22Rv1 (cell line): ENCODE measurements around the gene CSMD2.

Source experiments
- ZFX ChIP-seq: fragments of 450-650 bp; IDR thresholded peaks from 2 replicates; pipeline ENCODE4 v1.6.1; 2017; ENCODE audit warnings: antibody characterized with exemption, borderline replicate concordance
- TF ChIP-seq, protein P1 (sequence below): fragments of 450-650 bp; IDR thresholded peaks from 2 replicates; pipeline ENCODE4 v1.5.1; 2017; ENCODE audit warnings: mild to moderate bottlenecking

DNA sequence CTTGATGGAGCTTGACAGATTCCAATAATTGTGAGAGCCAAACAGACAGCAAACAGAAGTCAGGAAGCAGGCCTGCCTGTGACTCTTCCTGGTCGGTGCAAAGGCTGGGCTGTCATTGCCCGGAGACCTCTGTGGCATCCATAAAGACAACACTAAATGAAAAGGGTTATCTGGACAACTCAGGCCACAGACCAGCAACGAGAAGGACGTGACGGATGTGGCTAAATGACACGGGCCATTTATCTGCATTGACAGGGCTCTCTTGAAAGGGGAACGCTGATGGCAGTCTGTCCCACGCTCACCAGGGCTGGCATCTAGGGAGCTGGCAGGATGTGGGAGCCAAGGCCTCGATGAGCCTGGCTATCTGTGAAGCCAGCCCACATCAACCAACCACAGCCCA is 266.1 kb downstream of the CSMD2 start:
- TF ChIP-seq, protein P1, sequence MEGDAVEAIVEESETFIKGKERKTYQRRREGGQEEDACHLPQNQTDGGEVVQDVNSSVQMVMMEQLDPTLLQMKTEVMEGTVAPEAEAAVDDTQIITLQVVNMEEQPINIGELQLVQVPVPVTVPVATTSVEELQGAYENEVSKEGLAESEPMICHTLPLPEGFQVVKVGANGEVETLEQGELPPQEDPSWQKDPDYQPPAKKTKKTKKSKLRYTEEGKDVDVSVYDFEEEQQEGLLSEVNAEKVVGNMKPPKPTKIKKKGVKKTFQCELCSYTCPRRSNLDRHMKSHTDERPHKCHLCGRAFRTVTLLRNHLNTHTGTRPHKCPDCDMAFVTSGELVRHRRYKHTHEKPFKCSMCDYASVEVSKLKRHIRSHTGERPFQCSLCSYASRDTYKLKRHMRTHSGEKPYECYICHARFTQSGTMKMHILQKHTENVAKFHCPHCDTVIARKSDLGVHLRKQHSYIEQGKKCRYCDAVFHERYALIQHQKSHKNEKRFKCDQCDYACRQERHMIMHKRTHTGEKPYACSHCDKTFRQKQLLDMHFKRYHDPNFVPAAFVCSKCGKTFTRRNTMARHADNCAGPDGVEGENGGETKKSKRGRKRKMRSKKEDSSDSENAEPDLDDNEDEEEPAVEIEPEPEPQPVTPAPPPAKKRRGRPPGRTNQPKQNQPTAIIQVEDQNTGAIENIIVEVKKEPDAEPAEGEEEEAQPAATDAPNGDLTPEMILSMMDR: no peak
- TF ChIP-seq ZFX: no peak
